Esophagus muscularis mucosa (tissue), 4 donors: ENCODE measurements around the gene MATN1. TPM values are rescaled to one million over a fixed set of nuclear protein-coding genes. Genes with fewer than 3 reads are reported as not detected.

Source experiments
- DNase-seq: peaks from one replicate; pipeline ENCODE4 v3.0.0-alpha.2; 2017; ENCODE audit errors: extremely low spot score
- H3K27ac ChIP-seq, 4 donors: fragments of 200-600 bp; sonication (generic); replicated peaks in 1 of 4; 1 replicate in 3 of 4; 2 replicates in 1 of 4; pipeline ENCODE4 v1.5.1; 2016 to 2019; ENCODE audit warnings: mild to moderate bottlenecking in 1 of 4
- H3K27me3 ChIP-seq, 4 donors: fragments of 200-600 bp; sonication (generic); one replicate each; pipeline versions ENCODE4 v1.5.1 to v1.6.0; 2016 to 2019
- H3K36me3 ChIP-seq, 4 donors: fragments of 200-600 bp; sonication (generic); one replicate each; pipeline ENCODE4 v1.5.1; 2016 to 2019
- H3K4me1 ChIP-seq, 4 donors: fragments of 200-600 bp; sonication (generic); one replicate each; pipeline ENCODE4 v1.5.1; 2016 to 2019
- H3K4me3 ChIP-seq, 4 donors: fragments of 200-600 bp; sonication (generic); 1 replicate in 2 of 4; 2 replicates in 2 of 4; pipeline ENCODE4 v1.5.1; 2016 to 2019; ENCODE audit warnings: mild to moderate bottlenecking in 4 of 4, moderate library complexity in 1 of 4
- H3K9me3 ChIP-seq, 4 donors: fragments of 200-600 bp; sonication (generic); 1 replicate in 3 of 4; 2 replicates in 1 of 4; pipeline ENCODE4 v1.5.1; 2016 to 2019
- CTCF ChIP-seq, 3 experiments: fragments of 200-600 bp in 2 of 3; fragments of 450-650 bp in 1 of 3; sonication (generic) in 2 of 3; IDR thresholded peaks; one replicate each; pipeline ENCODE4 v1.5.1; 2017 to 2019; ENCODE audit warnings: antibody characterized with exemption in 3 of 3, mild to moderate bottlenecking in 2 of 3, moderate library complexity in 1 of 3
- EP300 ChIP-seq: sonication (generic); formaldehyde crosslinking; IDR thresholded peaks from one replicate; pipeline ENCODE4 v1.6.1; 2017; ENCODE audit warnings: antibody characterized with exemption
- POLR2A ChIP-seq: fragments of 450-650 bp; IDR thresholded peaks from one replicate; pipeline ENCODE4 v1.6.1; 2017; ENCODE audit warnings: antibody characterized with exemption, moderate library complexity, mild to moderate bottlenecking, low read depth
- POLR2AphosphoS5 ChIP-seq, 2 donors: sonication (generic); formaldehyde crosslinking; IDR thresholded peaks; one replicate each; pipeline ENCODE4 v1.6.1; 2017; ENCODE audit warnings: antibody characterized with exemption in 2 of 2
- WGBS: methylation state at CpG from one replicate; pipeline ENCODE4 v1.1.5; 2018; 5-methylcytosine and 5-hydroxymethylcytosine counted together
- intact Hi-C: fragments of 100-400 bp; cut with DNase I; formaldehyde crosslinking; loops from one replicate; pipeline ENCODE4 v1.15.1; 2023
- total RNA-seq, 4 donors: library from RNA; depleted of rRNA; stranded (reverse); fragments of >200 nt; gene quantifications; one replicate each; pipeline versions ENCODE4 v1.1.0 to v1.2.1, GENCODE V29; 2016

MATN1 gene
- total RNA-seq, 4 donors from 2014 or later: not detected

- Histone ChIP-seq H3K27ac (peak overlapping the region in 2 of 4 donors; percentile 6 to 48), H3K36me3 (no peaks in the 10 kb centered on the region), H3K4me3 (no peak overlapping the region), H3K9me3 (no peaks in the 10 kb centered on the region), H3K4me1 (peaks cover 0 to 53% (median 28%) of the 10 kb centered on the region in 4 donors), H3K27me3 (peaks cover 0 to 4% (median 0%) of the 10 kb centered on the region in 4 donors)
- 61% methylated on average over 8 of the region's 9 CpGs for WGBS
- TF ChIP-seq EP300 (no peak), POLR2AphosphoS5 (IDR thresholded peaks at IDR 0.05) (no peak), CTCF (IDR thresholded peaks at IDR 0.05) (no peak), POLR2A (no peak)
- intact Hi-C loops: no loop called here
- DNase-seq: no peak
These were observed 24.8 kb upstream of the MATN1 start for GRCh38 chr1:30748098-30748698.

GRCh38 chr1:30747033-30748008, 23.9 kb upstream of the MATN1 start:
- H3K27ac ChIP-seq: no peak overlapping the region
- WGBS: 78% methylated on average over 17 of the region's 17 CpGs
- no peaks in the 10 kb centered on the region for H3K9me3 ChIP-seq
- peaks cover 0 to 53% (median 28%) of the 10 kb centered on the region in 4 donors for H3K4me1 ChIP-seq
- intact Hi-C loops: no loop called here
- DNase-seq: no peak
- no peaks in the 10 kb centered on the region for H3K36me3 ChIP-seq
- no peak for TF ChIP-seq POLR2AphosphoS5 (IDR thresholded peaks at IDR 0.05)
- no peak for TF ChIP-seq EP300
- TF ChIP-seq POLR2A: no peak
- no peak for TF ChIP-seq CTCF (IDR thresholded peaks at IDR 0.05)
- peaks cover 0 to 4% (median 0%) of the 10 kb centered on the region in 4 donors for H3K27me3 ChIP-seq
- no peak overlapping the region for H3K4me3 ChIP-seq

- intact Hi-C loops: no loop called here
- WGBS: 89% methylated on average over 10 of the region's 16 CpGs
- H3K27ac ChIP-seq: peak overlapping the region in 1 of 4 donors; percentile 26
These were observed 23.0 kb upstream of the MATN1 start for GRCh38 chr1:30746212-30747032.

More at GRCh38 chr1:30746212-30747032, 23.0 kb upstream of the MATN1 start:
- TF ChIP-seq POLR2A: no peak
- TF ChIP-seq EP300: no peak
- no peak for TF ChIP-seq CTCF (IDR thresholded peaks at IDR 0.05)
- no peak for TF ChIP-seq POLR2AphosphoS5 (IDR thresholded peaks at IDR 0.05)
- Histone ChIP-seq H3K36me3 (no peaks in the 10 kb centered on the region), H3K9me3 (no peaks in the 10 kb centered on the region), H3K4me1 (peaks cover 0 to 53% (median 28%) of the 10 kb centered on the region in 4 donors), H3K4me3 (no peak overlapping the region), H3K27me3 (peaks cover 0 to 4% (median 0%) of the 10 kb centered on the region in 4 donors)
- no peak for DNase-seq
